HEK293 (cell line): ENCODE data around the gene IQCE.

Experiments used
- CTCF ChIA-PET: fragments of 350-600 bp; formaldehyde crosslinking; extraction: SDS; loops from one replicate; lab custom pipeline; 2021; ENCODE audit warnings: antibody characterized with exemption; lab: Yijun Ruan, JAX
- POLR2A ChIA-PET: fragments of 300-600 bp; formaldehyde crosslinking; extraction: SDS; loops from one replicate; lab custom pipeline; 2020; ENCODE audit warnings: antibody characterized with exemption, inconsistent platforms; lab: Yijun Ruan, JAX
- H3K27ac ChIP-seq: fragments of 200-500 bp; sonication (Bioruptor generic); 2 replicates; pipeline ENCODE4 v1.5.1; 2014; ENCODE audit warnings: low read depth, low read length, control low read depth, inconsistent platforms; ENCODE audit errors: extremely low read depth
- H3K36me3 ChIP-seq, 2 experiments: fragments of 200-500 bp in 1 of 2; sonication (Bioruptor generic) in 1 of 2; 1 replicate in 1 of 2; 2 replicates in 1 of 2; pipeline ENCODE4 v1.5.1; 2014 to 2017; ENCODE audit warnings: inconsistent platforms in 2 of 2, low read length in 2 of 2; ENCODE audit not compliant: control insufficient read depth in 2 of 2, insufficient read depth in 1 of 2
- H3K4me1 ChIP-seq: fragments of 200-500 bp; sonication (Bioruptor generic); 2 replicates; pipeline ENCODE4 v1.5.1; 2014; ENCODE audit warnings: mild to moderate bottlenecking, low read length, inconsistent platforms; ENCODE audit not compliant: control insufficient read depth, insufficient read depth
- H3K4me3 ChIP-seq: 2 replicates; pipeline ENCODE4 v1.5.1; 2011; ENCODE audit warnings: low read depth, mild to moderate bottlenecking, control low read depth, low read length, moderate library complexity
- H3K9me3 ChIP-seq: fragments of 200-500 bp; sonication (Bioruptor generic); 2 replicates; pipeline ENCODE4 v1.5.1; 2014; ENCODE audit warnings: low read depth, low read length, inconsistent platforms; ENCODE audit not compliant: control insufficient read depth, insufficient read depth
- GLIS1 ChIP-seq: fragments of 450-650 bp; formaldehyde crosslinking; IDR thresholded peaks from 2 replicates; pipeline ENCODE4 v1.5.1; 2016; ENCODE audit warnings: missing biosample characterization, missing genetic modification characterization
- KLF10 ChIP-seq: fragments of 450-650 bp; IDR thresholded peaks from 2 replicates; pipeline ENCODE4 v1.5.1; 2018; ENCODE audit warnings: missing biosample characterization, mild to moderate bottlenecking, missing genetic modification characterization
- OSR2 ChIP-seq: fragments of 450-650 bp; formaldehyde crosslinking; IDR thresholded peaks from 2 replicates; pipeline ENCODE4 v1.5.1; 2016; ENCODE audit warnings: missing biosample characterization, missing genetic modification characterization
- SCRT2 ChIP-seq: fragments of 450-650 bp; formaldehyde crosslinking; IDR thresholded peaks from 2 replicates; pipeline ENCODE4 v1.5.1; 2016; ENCODE audit warnings: missing biosample characterization, missing genetic modification characterization
- SP2 ChIP-seq: fragments of 450-650 bp; formaldehyde crosslinking; IDR thresholded peaks from 2 replicates; pipeline ENCODE4 v1.5.1; 2016; ENCODE audit warnings: missing biosample characterization, missing genetic modification characterization
- TRIM28 ChIP-seq: IDR thresholded peaks from 2 replicates; pipeline ENCODE4 v1.6.1; 2011; ENCODE audit warnings: low read length, control low read depth, borderline replicate concordance
- TSHZ1 ChIP-seq: fragments of 450-650 bp; formaldehyde crosslinking; IDR thresholded peaks from 2 replicates; pipeline ENCODE4 v1.5.1; 2016; ENCODE audit warnings: missing biosample characterization, missing genetic modification characterization, borderline replicate concordance
- ZBTB17 ChIP-seq: fragments of 450-650 bp; formaldehyde crosslinking; IDR thresholded peaks from 2 replicates; pipeline ENCODE4 v1.5.1; 2016; ENCODE audit warnings: missing biosample characterization, missing genetic modification characterization
- ZBTB44 ChIP-seq: fragments of 450-650 bp; IDR thresholded peaks from 2 replicates; pipeline ENCODE4 v1.5.1; 2018; ENCODE audit warnings: missing biosample characterization, mild to moderate bottlenecking, missing genetic modification characterization
- ZNF398 ChIP-seq: fragments of 450-650 bp; formaldehyde crosslinking; IDR thresholded peaks from 2 replicates; pipeline ENCODE4 v1.5.1; 2017; ENCODE audit warnings: missing biosample characterization, missing genetic modification characterization
- ZNF501 ChIP-seq: fragments of 450-650 bp; formaldehyde crosslinking; IDR thresholded peaks from 2 replicates; pipeline ENCODE4 v1.5.1; 2016; ENCODE audit warnings: missing biosample characterization, missing genetic modification characterization
- ZNF600 ChIP-seq: fragments of 450-650 bp; formaldehyde crosslinking; IDR thresholded peaks from 2 replicates; pipeline ENCODE4 v1.5.1; 2016; ENCODE audit warnings: missing biosample characterization, missing genetic modification characterization
- ZNF629 ChIP-seq: fragments of 450-650 bp; formaldehyde crosslinking; IDR thresholded peaks from 2 replicates; pipeline ENCODE4 v1.5.1; 2017; ENCODE audit warnings: missing biosample characterization, missing genetic modification characterization
- ZNF776 ChIP-seq: fragments of 450-650 bp; formaldehyde crosslinking; IDR thresholded peaks from 2 replicates; pipeline ENCODE4 v1.5.0; 2017; ENCODE audit warnings: missing biosample characterization, missing genetic modification characterization, borderline replicate concordance
- ZNF777 ChIP-seq: fragments of 450-650 bp; formaldehyde crosslinking; IDR thresholded peaks from 2 replicates; pipeline ENCODE4 v1.5.1; 2017; ENCODE audit warnings: missing biosample characterization, missing genetic modification characterization, borderline replicate concordance
- ZNF837 ChIP-seq: fragments of 450-650 bp; formaldehyde crosslinking; IDR thresholded peaks from 2 replicates; pipeline ENCODE4 v1.5.1; 2016; ENCODE audit warnings: missing biosample characterization, missing genetic modification characterization
- ZSCAN16 ChIP-seq: fragments of 450-650 bp; formaldehyde crosslinking; IDR thresholded peaks from 2 replicates; pipeline ENCODE4 v1.5.1; 2016; ENCODE audit warnings: missing biosample characterization, missing genetic modification characterization
- TF ChIP-seq, protein P1 (sequence below): fragments of 450-650 bp; formaldehyde crosslinking; IDR thresholded peaks from 2 replicates; pipeline ENCODE4 v1.5.1; 2016; ENCODE audit warnings: missing biosample characterization, missing genetic modification characterization
- TF ChIP-seq, protein P2 (sequence below): fragments of 450-650 bp; formaldehyde crosslinking; IDR thresholded peaks from 2 replicates; pipeline ENCODE4 v1.5.1; 2016; ENCODE audit warnings: missing biosample characterization, missing genetic modification characterization
- TF ChIP-seq, protein P3 (sequence below): fragments of 450-650 bp; formaldehyde crosslinking; IDR thresholded peaks from 2 replicates; pipeline ENCODE4 v1.5.1; 2016; ENCODE audit warnings: missing biosample characterization, missing genetic modification characterization

Gene IQCE

DNA sequence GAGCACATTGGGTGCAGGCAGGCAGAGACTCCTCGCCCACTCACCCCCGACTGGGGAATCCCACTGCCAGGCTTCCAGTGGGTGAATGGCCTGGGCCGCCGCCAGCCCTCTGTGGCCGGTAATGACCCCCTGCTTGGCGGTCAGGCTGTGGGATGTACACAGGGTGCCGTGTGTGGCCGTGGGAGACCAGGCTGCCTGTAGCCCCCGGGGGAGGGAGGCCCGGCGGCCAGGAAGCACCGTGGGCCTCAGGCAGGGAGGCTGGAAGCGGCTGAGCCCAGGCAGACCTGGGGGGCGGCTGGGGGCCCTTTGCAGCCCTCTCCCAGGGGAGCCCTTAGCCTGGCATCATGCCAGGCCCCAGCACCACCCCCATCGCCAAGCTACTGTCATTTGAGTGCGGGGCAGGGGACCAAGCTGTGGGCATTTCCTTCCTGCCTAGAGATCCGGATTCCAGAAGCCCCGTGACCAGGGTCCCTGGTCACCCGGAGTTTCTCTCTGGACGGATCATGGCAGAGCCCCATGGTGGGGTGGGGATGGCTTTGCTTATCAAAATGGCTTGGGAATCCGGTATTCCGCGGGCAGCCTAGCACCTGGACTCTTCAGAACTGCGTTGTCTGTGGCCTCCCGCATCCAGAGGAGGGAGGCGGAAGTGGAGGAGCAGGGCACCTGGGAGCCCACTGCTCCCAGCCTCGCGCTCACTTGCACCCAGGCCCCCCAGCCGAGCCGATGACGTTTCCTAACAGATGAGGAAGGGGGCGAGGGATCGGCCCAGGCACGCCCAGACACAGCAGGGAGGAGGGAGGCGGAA is 74.2 kb downstream of the IQCE start (continued):
- TF ChIP-seq ZSCAN16 (no peak), KLF10 (tag by site-specific recombination) (0 out of 2 replicates have a peak, but pooled peaks have one; percentile 52), TRIM28 (no peak), ZNF777 (tag by site-specific recombination) (no peak), ZNF776 (tag by site-specific recombination) (no peak), SP2 (peak; percentile 69)
- TF ChIP-seq, protein P1, sequence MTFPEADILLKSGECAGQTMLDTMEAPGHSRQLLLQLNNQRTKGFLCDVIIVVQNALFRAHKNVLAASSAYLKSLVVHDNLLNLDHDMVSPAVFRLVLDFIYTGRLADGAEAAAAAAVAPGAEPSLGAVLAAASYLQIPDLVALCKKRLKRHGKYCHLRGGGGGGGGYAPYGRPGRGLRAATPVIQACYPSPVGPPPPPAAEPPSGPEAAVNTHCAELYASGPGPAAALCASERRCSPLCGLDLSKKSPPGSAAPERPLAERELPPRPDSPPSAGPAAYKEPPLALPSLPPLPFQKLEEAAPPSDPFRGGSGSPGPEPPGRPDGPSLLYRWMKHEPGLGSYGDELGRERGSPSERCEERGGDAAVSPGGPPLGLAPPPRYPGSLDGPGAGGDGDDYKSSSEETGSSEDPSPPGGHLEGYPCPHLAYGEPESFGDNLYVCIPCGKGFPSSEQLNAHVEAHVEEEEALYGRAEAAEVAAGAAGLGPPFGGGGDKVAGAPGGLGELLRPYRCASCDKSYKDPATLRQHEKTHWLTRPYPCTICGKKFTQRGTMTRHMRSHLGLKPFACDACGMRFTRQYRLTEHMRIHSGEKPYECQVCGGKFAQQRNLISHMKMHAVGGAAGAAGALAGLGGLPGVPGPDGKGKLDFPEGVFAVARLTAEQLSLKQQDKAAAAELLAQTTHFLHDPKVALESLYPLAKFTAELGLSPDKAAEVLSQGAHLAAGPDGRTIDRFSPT = peak; percentile 42

GRCh38 chr7:2633538-2634266 is 74.9 kb downstream of the IQCE start:
- H3K36me3 ChIP-seq = peaks cover 0 to 14% of the 10 kb centered on the region in 2 experiments; a peak in 1 of 3 replicates
- POLR2A ChIA-PET = interaction anchor here (0.6 to 1.1 kb wide), 2 partner anchors 11 to 15 kb away, joined by 3 to 4 read pairs; no protein-coding TSS in a partner anchor
- peak overlapping the region; percentile 85 for H3K4me3 ChIP-seq
- no peaks in the 10 kb centered on the region for H3K9me3 ChIP-seq
- CTCF ChIA-PET = no interaction called here
- peaks cover 8% of the 10 kb centered on the region; the same call in 1 of the 2 replicates for H3K4me1 ChIP-seq
- peak overlapping the region; percentile 75 for H3K27ac ChIP-seq
- TF ChIP-seq ZBTB44 (tag by site-specific recombination) (no peak), ZBTB17 (tag by site-specific recombination) (no peak), OSR2 (tag by site-specific recombination) (0 out of 2 replicates have a peak, but pooled peaks have one; percentile 5), ZNF501 (tag by site-specific recombination) (no peak), ZNF600 (peak; percentile 70; the same call in 1 of the 2 replicates), TSHZ1 (no peak), ZNF398 (tag by site-specific recombination) (peak; percentile 24; the same call in 1 of the 2 replicates), GLIS1 (tag by site-specific recombination) (peak; percentile 93), ZNF629 (tag by site-specific recombination) (0 out of 2 replicates have a peak, but pooled peaks have one; percentile 10), ZNF837 (tag by site-specific recombination) (no peak), SCRT2 (tag by site-specific recombination) (0 out of 2 replicates have a peak, but pooled peaks have one; percentile 21)
- TF ChIP-seq, protein P2, sequence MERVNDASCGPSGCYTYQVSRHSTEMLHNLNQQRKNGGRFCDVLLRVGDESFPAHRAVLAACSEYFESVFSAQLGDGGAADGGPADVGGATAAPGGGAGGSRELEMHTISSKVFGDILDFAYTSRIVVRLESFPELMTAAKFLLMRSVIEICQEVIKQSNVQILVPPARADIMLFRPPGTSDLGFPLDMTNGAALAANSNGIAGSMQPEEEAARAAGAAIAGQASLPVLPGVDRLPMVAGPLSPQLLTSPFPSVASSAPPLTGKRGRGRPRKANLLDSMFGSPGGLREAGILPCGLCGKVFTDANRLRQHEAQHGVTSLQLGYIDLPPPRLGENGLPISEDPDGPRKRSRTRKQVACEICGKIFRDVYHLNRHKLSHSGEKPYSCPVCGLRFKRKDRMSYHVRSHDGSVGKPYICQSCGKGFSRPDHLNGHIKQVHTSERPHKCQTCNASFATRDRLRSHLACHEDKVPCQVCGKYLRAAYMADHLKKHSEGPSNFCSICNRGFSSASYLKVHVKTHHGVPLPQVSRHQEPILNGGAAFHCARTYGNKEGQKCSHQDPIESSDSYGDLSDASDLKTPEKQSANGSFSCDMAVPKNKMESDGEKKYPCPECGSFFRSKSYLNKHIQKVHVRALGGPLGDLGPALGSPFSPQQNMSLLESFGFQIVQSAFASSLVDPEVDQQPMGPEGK (tag by site-specific recombination) = 0 out of 2 replicates have a peak, but pooled peaks have one; percentile 50
- TF ChIP-seq, protein P3, sequence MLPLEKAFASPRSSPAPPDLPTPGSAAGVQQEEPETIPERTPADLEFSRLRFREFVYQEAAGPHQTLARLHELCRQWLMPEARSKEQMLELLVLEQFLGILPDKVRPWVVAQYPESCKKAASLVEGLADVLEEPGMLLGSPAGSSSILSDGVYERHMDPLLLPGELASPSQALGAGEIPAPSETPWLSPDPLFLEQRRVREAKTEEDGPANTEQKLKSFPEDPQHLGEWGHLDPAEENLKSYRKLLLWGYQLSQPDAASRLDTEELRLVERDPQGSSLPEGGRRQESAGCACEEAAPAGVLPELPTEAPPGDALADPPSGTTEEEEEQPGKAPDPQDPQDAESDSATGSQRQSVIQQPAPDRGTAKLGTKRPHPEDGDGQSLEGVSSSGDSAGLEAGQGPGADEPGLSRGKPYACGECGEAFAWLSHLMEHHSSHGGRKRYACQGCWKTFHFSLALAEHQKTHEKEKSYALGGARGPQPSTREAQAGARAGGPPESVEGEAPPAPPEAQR (tag by site-specific recombination) = no peak
